HepG2 (cell line): Measurements from ENCODE around the gene PRKAR1B. TPM values are rescaled to one million over a fixed set of nuclear protein-coding genes. Genes with fewer than 3 reads are reported as not detected.

Experiments used
- CTCF ChIP-seq: sonication (generic); formaldehyde crosslinking; IDR thresholded peaks from 2 replicates; pipeline ENCODE4 v1.5.0; 2020; ENCODE audit warnings: mild to moderate bottlenecking, missing genetic modification reagents, moderate library complexity
- DNMT3B ChIP-seq: conservative IDR thresholded peaks from 2 replicates; pipeline ENCODE4 v1.6.1; 2016; ENCODE audit warnings: missing biosample characterization, control low read depth
- DR1 ChIP-seq: sonication (generic); formaldehyde crosslinking; IDR thresholded peaks from 2 replicates; pipeline ENCODE4 v1.8.0; 2021; ENCODE audit warnings: mild to moderate bottlenecking, missing genetic modification reagents, inconsistent platforms
- HINFP ChIP-seq: sonication (generic); formaldehyde crosslinking; IDR thresholded peaks from 2 replicates; pipeline ENCODE4 v1.4.0; 2020; ENCODE audit warnings: low read depth, mild to moderate bottlenecking, missing genetic modification reagents
- PRMT3 ChIP-seq: sonication (generic); formaldehyde crosslinking; IDR thresholded peaks from 2 replicates; pipeline ENCODE4 v1.8.1; 2022; ENCODE audit warnings: low read depth, mild to moderate bottlenecking, moderate library complexity, missing genetic modification reagents, borderline replicate concordance
- RCOR2 ChIP-seq: IDR thresholded peaks from 2 replicates; pipeline ENCODE4 v1.6.1; 2016; ENCODE audit warnings: missing biosample characterization, missing genetic modification reagents
- ZKSCAN5 ChIP-seq: sonication (generic); formaldehyde crosslinking; IDR thresholded peaks from 2 replicates; pipeline ENCODE4 v1.5.1; 2020; ENCODE audit warnings: mild to moderate bottlenecking, missing genetic modification reagents
- ZNF124 ChIP-seq: sonication (generic); formaldehyde crosslinking; IDR thresholded peaks from 2 replicates; pipeline ENCODE4 v1.4.0; 2020; ENCODE audit warnings: missing genetic modification reagents
- ZNF143 ChIP-seq: sonication (generic); formaldehyde crosslinking; IDR thresholded peaks from 2 replicates; pipeline ENCODE4 v1.4.0; 2020; ENCODE audit warnings: missing genetic modification reagents
- ZNF256 ChIP-seq: sonication (generic); formaldehyde crosslinking; conservative IDR thresholded peaks from 2 replicates; pipeline ENCODE4 v1.4.0; 2020; ENCODE audit warnings: missing genetic modification reagents
- ZNF354B ChIP-seq: sonication (generic); formaldehyde crosslinking; IDR thresholded peaks from 2 replicates; pipeline ENCODE4 v1.8.0; 2022; ENCODE audit warnings: mild to moderate bottlenecking, missing genetic modification reagents
- ZNF556 ChIP-seq: sonication (generic); formaldehyde crosslinking; IDR thresholded peaks from 2 replicates; pipeline ENCODE4 v1.4.0; 2020; ENCODE audit warnings: mild to moderate bottlenecking, missing genetic modification reagents, borderline replicate concordance
- ZNF564 ChIP-seq: sonication (generic); formaldehyde crosslinking; IDR thresholded peaks from 2 replicates; pipeline ENCODE4 v1.8.1; 2023; ENCODE audit warnings: mild to moderate bottlenecking, missing genetic modification reagents
- ZNF660 ChIP-seq: sonication (generic); formaldehyde crosslinking; IDR thresholded peaks from 2 replicates; pipeline ENCODE4 v1.5.1; 2020; ENCODE audit warnings: mild to moderate bottlenecking, low read depth, missing genetic modification reagents, borderline replicate concordance
- ZNF737 ChIP-seq: sonication (generic); formaldehyde crosslinking; IDR thresholded peaks from 2 replicates; pipeline ENCODE4 v1.5.0; 2020; ENCODE audit warnings: missing genetic modification reagents, mild to moderate bottlenecking, borderline replicate concordance
- ZNF782 ChIP-seq: sonication (generic); formaldehyde crosslinking; IDR thresholded peaks from 2 replicates; pipeline ENCODE4 v1.4.0; 2020; ENCODE audit warnings: missing genetic modification reagents, mild to moderate bottlenecking, borderline replicate concordance
- polyA plus RNA-seq, 8 experiments: library from polyadenylated mRNA; depleted of rRNA in 3 of 8; stranded (reverse) in 7 of 8; unstranded in 1 of 8; fragments of >200 nt; fragmentation: Illumina TruSeq in 4 of 8; extraction: Trizol in 4 of 8; gene quantifications; 2 replicates each; pipeline versions ENCODE4 v1.2.1 to v1.2.3, GENCODE V29; 2011 to 2016; ENCODE audit warnings: low read depth in 4 of 8, missing spikeins in 1 of 8, mixed read lengths in 1 of 8; ENCODE audit not compliant: insufficient read depth in 1 of 8
- total RNA-seq, 5 experiments: library from RNA; depleted of rRNA; stranded (reverse); fragments of >200 nt; fragmentation: Illumina TruSeq; extraction: Trizol; gene quantifications; 2 replicates each; pipeline ENCODE4 v1.2.3, GENCODE V29; 2016; ENCODE audit warnings: low read depth in 1 of 5
- TF ChIP-seq, protein P1 (sequence below): sonication (generic); formaldehyde crosslinking; IDR thresholded peaks from 2 replicates; pipeline ENCODE4 v1.4.0; 2020; ENCODE audit warnings: missing genetic modification reagents
- TF ChIP-seq, protein P2 (sequence below): sonication (generic); formaldehyde crosslinking; IDR thresholded peaks from 2 replicates; pipeline ENCODE4 v1.8.0; 2023; ENCODE audit warnings: mild to moderate bottlenecking, missing genetic modification reagents
- TF ChIP-seq, protein P3 (sequence below): sonication (generic); IDR thresholded peaks from 2 replicates; pipeline ENCODE4 v1.6.1; 2016; ENCODE audit warnings: low read depth, borderline replicate concordance
- TF ChIP-seq, protein P4 (sequence below): sonication (generic); formaldehyde crosslinking; IDR thresholded peaks from 2 replicates; pipeline ENCODE4 v1.9.0; 2022; ENCODE audit warnings: low read depth, missing genetic modification reagents

The PRKAR1B gene
- total and polyA plus RNA-seq, 2 of the 13 experiments (the other 11 are each of a cell fraction or from before 2014, with no cell fraction given) = 7.9 to 28.2 TPM

- TF ChIP-seq, protein P1, sequence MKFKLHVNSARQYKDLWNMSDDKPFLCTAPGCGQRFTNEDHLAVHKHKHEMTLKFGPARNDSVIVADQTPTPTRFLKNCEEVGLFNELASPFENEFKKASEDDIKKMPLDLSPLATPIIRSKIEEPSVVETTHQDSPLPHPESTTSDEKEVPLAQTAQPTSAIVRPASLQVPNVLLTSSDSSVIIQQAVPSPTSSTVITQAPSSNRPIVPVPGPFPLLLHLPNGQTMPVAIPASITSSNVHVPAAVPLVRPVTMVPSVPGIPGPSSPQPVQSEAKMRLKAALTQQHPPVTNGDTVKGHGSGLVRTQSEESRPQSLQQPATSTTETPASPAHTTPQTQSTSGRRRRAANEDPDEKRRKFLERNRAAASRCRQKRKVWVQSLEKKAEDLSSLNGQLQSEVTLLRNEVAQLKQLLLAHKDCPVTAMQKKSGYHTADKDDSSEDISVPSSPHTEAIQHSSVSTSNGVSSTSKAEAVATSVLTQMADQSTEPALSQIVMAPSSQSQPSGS = no peak
- TF ChIP-seq DNMT3B (no peak), HINFP (CRISPR knock-in tag) (0 out of 2 replicates have a peak, but pooled peaks have one; percentile 34), ZNF556 (CRISPR knock-in tag) (peak; percentile 73; the same call in 1 of the 2 replicates), ZNF660 (CRISPR knock-in tag) (no peak), ZNF564 (CRISPR knock-in tag) (no peak), ZNF256 (0 out of 2 replicates have a peak, but pooled peaks have one; percentile 23), ZNF737 (no peak), ZNF782 (no peak), RCOR2 (CRISPR knock-in tag) (no peak), ZNF143 (CRISPR knock-in tag) (0 out of 2 replicates have a peak, but pooled peaks have one; percentile 32), ZKSCAN5 (CRISPR knock-in tag) (no peak), DR1 (CRISPR knock-in tag) (no peak), PRMT3 (CRISPR knock-in tag) (no peak), ZNF354B (CRISPR knock-in tag) (no peak), ZNF124 (CRISPR knock-in tag) (no peak), CTCF (no peak)
- TF ChIP-seq, protein P2, sequence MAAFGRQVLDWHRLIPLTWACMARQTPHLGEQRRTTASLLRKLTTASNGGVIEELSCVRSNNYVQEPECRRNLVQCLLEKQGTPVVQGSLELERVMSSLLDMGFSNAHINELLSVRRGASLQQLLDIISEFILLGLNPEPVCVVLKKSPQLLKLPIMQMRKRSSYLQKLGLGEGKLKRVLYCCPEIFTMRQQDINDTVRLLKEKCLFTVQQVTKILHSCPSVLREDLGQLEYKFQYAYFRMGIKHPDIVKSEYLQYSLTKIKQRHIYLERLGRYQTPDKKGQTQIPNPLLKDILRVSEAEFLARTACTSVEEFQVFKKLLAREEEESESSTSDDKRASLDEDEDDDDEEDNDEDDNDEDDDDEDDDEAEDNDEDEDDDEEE (CRISPR knock-in tag) = no peak
- TF ChIP-seq, protein P3, sequence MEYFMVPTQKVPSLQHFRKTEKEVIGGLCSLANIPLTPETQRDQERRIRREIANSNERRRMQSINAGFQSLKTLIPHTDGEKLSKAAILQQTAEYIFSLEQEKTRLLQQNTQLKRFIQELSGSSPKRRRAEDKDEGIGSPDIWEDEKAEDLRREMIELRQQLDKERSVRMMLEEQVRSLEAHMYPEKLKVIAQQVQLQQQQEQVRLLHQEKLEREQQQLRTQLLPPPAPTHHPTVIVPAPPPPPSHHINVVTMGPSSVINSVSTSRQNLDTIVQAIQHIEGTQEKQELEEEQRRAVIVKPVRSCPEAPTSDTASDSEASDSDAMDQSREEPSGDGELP = peak; percentile 73; the same call in 1 of the 2 replicates
- TF ChIP-seq, protein P4, sequence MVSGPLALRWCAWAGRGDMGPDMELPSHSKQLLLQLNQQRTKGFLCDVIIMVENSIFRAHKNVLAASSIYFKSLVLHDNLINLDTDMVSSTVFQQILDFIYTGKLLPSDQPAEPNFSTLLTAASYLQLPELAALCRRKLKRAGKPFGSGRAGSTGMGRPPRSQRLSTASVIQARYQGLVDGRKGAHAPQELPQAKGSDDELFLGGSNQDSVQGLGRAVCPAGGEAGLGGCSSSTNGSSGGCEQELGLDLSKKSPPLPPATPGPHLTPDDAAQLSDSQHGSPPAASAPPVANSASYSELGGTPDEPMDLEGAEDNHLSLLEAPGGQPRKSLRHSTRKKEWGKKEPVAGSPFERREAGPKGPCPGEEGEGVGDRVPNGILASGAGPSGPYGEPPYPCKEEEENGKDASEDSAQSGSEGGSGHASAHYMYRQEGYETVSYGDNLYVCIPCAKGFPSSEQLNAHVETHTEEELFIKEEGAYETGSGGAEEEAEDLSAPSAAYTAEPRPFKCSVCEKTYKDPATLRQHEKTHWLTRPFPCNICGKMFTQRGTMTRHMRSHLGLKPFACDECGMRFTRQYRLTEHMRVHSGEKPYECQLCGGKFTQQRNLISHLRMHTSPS (CRISPR knock-in tag) = peak; percentile 62; the same call in 1 of the 2 replicates
Observed at GRCh38 chr7:617614-618538, 109.2 kb downstream of the PRKAR1B start (continued).
